Esophagus squamous epithelium (tissue), 5 donors: ENCODE results near the gene QRICH2. TPM values are rescaled to one million over a fixed set of nuclear protein-coding genes. Genes with fewer than 3 reads are reported as not detected.
"Not testable (repeated sequence)": the region's sequence is repeated elsewhere in the genome, so short reads cannot be mapped to it uniquely, and the experiment has no call there.

Source experiments
- DNase-seq: peaks from one replicate; lab custom pipeline; 2025; lab: John Stamatoyannopoulos, UW
- H3K27ac ChIP-seq, 4 donors: fragments of 200-600 bp; sonication (generic); one replicate each; pipeline ENCODE4 v1.5.1; 2016 to 2019; ENCODE audit warnings: mild to moderate bottlenecking in 1 of 4
- H3K27me3 ChIP-seq, 4 donors: fragments of 200-600 bp; sonication (generic); 1 replicate in 3 of 4; 2 replicates in 1 of 4; pipeline versions ENCODE4 v1.5.1 to v1.6.0; 2017 to 2021; ENCODE audit warnings: antibody characterized with exemption in 1 of 4
- H3K36me3 ChIP-seq, 3 donors: fragments of 200-600 bp; sonication (generic); one replicate each; pipeline ENCODE4 v1.5.1; 2016 to 2019
- H3K4me1 ChIP-seq, 3 donors: fragments of 200-600 bp; sonication (generic); one replicate each; pipeline ENCODE4 v1.5.1; 2017 to 2019
- H3K4me3 ChIP-seq, 4 donors: fragments of 200-600 bp; sonication (generic); 1 replicate in 3 of 4; 2 replicates in 1 of 4; pipeline ENCODE4 v1.5.1; 2016 to 2019; ENCODE audit warnings: mild to moderate bottlenecking in 2 of 4, moderate library complexity in 1 of 4
- H3K9me3 ChIP-seq, 3 donors: fragments of 200-600 bp; sonication (generic); one replicate each; pipeline ENCODE4 v1.5.1; 2016 to 2019
- POLR2A ChIP-seq, 4 donors: fragments of 450-650 bp; IDR thresholded peaks; one replicate each; pipeline ENCODE4 v1.6.1; 2017; ENCODE audit warnings: antibody characterized with exemption in 4 of 4, mild to moderate bottlenecking in 4 of 4, moderate library complexity in 3 of 4
- WGBS, 2 donors: methylation state at CpG; one replicate each; pipeline ENCODE4 v1.1.5; 2018; 5-methylcytosine and 5-hydroxymethylcytosine counted together
- intact Hi-C: fragments of 100-400 bp; cut with DNase I; formaldehyde crosslinking; loops from one replicate; pipeline ENCODE4 v1.15.0; 2022
- total RNA-seq, 4 donors: library from RNA; depleted of rRNA; stranded (reverse); fragments of >200 nt; gene quantifications; one replicate each; pipeline ENCODE4 v1.1.0, GENCODE V29; 2016
- TF ChIP-seq, protein P1 (sequence below), 6 experiments: fragments of 450-650 bp in 4 of 6; fragments of 200-600 bp in 2 of 6; sonication (generic) in 2 of 6; IDR thresholded peaks; one replicate each; pipeline ENCODE4 v1.5.1; 2016 to 2019; ENCODE audit warnings: antibody characterized with exemption in 6 of 6, mild to moderate bottlenecking in 4 of 6, moderate library complexity in 4 of 6
- donor health status: DM: yes; HTN: yes; CAD: no.

QRICH2 gene
- total RNA-seq, 4 donors from 2014 or later: 1.1 to 2.8 (median 1.8) TPM

DNA sequence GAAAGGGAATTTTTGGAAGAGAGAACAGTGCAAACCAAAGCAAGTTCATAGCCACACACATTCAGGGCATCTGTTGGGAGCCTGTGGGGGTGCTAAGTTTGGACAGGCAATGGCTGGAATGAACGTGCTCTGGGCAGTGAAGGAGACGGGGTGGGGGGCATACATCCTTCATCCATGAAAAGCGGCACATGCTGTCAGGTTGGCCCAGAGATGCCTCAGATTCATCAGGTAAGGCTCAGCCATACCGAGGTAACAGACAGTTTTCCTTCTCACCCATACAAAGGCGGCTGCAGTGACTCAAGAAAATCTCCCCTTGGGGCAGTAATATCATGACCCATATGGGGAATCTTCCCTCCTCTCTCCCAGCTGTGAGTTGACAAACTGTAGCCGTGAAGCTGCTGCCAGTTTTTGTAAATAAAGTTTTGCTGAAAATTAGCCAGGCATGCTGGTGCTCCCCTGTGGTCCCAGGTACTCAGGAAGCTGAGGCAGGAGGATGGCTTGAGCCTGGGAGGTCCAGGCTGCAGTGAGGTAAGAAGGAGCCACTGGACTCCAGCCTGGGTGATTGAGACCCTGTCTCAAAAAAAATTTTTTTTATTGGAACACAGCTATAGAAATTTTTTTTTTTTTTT is 52.2 kb downstream of the QRICH2 start:
- TF ChIP-seq, protein P1, sequence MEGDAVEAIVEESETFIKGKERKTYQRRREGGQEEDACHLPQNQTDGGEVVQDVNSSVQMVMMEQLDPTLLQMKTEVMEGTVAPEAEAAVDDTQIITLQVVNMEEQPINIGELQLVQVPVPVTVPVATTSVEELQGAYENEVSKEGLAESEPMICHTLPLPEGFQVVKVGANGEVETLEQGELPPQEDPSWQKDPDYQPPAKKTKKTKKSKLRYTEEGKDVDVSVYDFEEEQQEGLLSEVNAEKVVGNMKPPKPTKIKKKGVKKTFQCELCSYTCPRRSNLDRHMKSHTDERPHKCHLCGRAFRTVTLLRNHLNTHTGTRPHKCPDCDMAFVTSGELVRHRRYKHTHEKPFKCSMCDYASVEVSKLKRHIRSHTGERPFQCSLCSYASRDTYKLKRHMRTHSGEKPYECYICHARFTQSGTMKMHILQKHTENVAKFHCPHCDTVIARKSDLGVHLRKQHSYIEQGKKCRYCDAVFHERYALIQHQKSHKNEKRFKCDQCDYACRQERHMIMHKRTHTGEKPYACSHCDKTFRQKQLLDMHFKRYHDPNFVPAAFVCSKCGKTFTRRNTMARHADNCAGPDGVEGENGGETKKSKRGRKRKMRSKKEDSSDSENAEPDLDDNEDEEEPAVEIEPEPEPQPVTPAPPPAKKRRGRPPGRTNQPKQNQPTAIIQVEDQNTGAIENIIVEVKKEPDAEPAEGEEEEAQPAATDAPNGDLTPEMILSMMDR (IDR thresholded peaks at IDR 0.05): no peak
- TF ChIP-seq POLR2A (IDR thresholded peaks at IDR 0.05): no peak
- 60 to 64% methylated on average over 6 of the region's 6 CpGs for WGBS, 2 donors
- intact Hi-C loops: no loop called here
- DNase-seq: no peak
- Histone ChIP-seq H3K27me3 (peaks cover 0 to 7% (median 0%) of the 10 kb centered on the region in 4 donors), H3K4me1 (peaks cover 7 to 50% (median 24%) of the 10 kb centered on the region in 3 donors), H3K27ac (no peak overlapping the region), H3K9me3 (no peaks in the 10 kb centered on the region), H3K4me3 (no peak overlapping the region), H3K36me3 (no peaks in the 10 kb centered on the region)

DNA sequence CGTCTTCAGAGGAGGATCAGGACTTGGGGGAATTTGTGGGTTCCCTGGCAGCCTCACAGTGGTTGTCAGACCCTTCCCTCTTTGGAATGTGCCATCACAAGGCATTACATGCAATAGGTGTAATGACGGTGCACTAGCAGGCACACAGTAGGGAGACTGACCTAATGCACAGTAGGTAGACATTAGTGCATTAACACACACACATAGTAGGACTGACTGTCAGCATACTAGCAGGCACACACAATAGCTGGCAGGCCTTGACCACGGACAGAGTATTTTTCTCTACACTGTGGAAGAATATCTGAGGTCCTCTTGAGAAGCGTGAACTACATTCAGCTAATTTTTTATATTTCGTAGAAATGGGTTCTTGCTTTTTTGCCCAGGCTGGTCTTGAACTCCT is 53.8 kb downstream of the QRICH2 start:
- H3K9me3 ChIP-seq: no peaks in the 10 kb centered on the region
- no peaks in the 10 kb centered on the region for H3K36me3 ChIP-seq
- DNase-seq: no peak
- intact Hi-C loops: no loop called here
- H3K4me1 ChIP-seq: peaks cover 7 to 33% (median 19%) of the 10 kb centered on the region in 3 donors
- H3K4me3 ChIP-seq: no peak overlapping the region
- peaks cover 0 to 7% (median 0%) of the 10 kb centered on the region in 4 donors for H3K27me3 ChIP-seq
- WGBS, 2 donors: 81 to 87% methylated on average over 4 to 5 of the region's 5 CpGs
- TF ChIP-seq, protein P1 (IDR thresholded peaks at IDR 0.05): no peak
- TF ChIP-seq POLR2A (IDR thresholded peaks at IDR 0.05): no peak
- H3K27ac ChIP-seq: no peak overlapping the region

DNA sequence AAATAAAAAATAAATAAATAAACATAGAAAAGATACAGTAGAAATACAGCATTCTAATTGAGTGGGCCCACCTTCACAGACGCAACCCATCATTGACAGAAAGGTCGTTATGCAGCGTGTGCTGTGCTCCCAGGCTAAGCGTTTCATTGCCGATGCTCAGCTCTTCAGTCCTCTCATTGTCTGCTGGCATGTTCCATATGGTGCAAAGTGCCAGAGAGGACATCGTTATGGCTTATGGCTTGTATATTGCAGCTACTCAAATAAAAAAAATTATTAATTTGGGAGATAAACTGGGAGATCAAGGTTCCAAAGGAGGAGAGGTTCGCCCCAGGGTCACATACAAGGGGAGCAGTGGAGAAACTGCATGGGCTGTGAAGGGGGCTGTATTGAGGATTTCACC is 54.2 kb downstream of the QRICH2 start:
- Histone ChIP-seq H3K4me1 (peaks cover 7 to 29% (median 18%) of the 10 kb centered on the region in 3 donors), H3K9me3 (no peaks in the 10 kb centered on the region), H3K27ac (no peak overlapping the region), H3K27me3 (peaks cover 0 to 7% (median 0%) of the 10 kb centered on the region in 4 donors), H3K4me3 (no peak overlapping the region), H3K36me3 (no peaks in the 10 kb centered on the region)
- intact Hi-C loops: no loop called here
- TF ChIP-seq, protein P1 (IDR thresholded peaks at IDR 0.05): no peak
- TF ChIP-seq POLR2A (IDR thresholded peaks at IDR 0.05): no peak
- WGBS, 2 donors: 84 to 90% methylated on average over 7 of the region's 7 CpGs
- DNase-seq: no peak

- H3K9me3 ChIP-seq, H3K4me3 ChIP-seq, H3K27me3 ChIP-seq, intact Hi-C loops, DNase-seq, H3K36me3 ChIP-seq: not testable (repeated sequence)
- WGBS, 2 donors: 89% methylated on average over 19 to 20 of the region's 23 CpGs
- Histone ChIP-seq H3K27ac (peak overlapping the region; percentile 44 to 84 (median 73)), H3K4me1 (peaks cover 7 to 26% (median 16%) of the 10 kb centered on the region in 3 donors)
Observed at GRCh38 chr17:76252967-76253766, 54.9 kb downstream of the QRICH2 start.

- Histone ChIP-seq H3K9me3 (no peaks in the 10 kb centered on the region), H3K36me3 (no peaks in the 10 kb centered on the region), H3K27me3 (peaks cover 0 to 7% (median 0%) of the 10 kb centered on the region in 4 donors), H3K4me3 (no peak overlapping the region), H3K4me1 (peaks cover 7 to 29% (median 16%) of the 10 kb centered on the region in 3 donors), H3K27ac (peak overlapping the region; percentile 44 to 84 (median 73))
- TF ChIP-seq, protein P1 (IDR thresholded peaks at IDR 0.05): no peak
- TF ChIP-seq POLR2A (IDR thresholded peaks at IDR 0.05): peak in 1 of 4 donors; percentile 31
- DNase-seq: no peak
- intact Hi-C loops: no loop called here
- WGBS, 2 donors: 37 to 40% methylated on average over 11 of the region's 11 CpGs
Observed at GRCh38 chr17:76252040-76252954, 55.8 kb downstream of the QRICH2 start.
